CD4-positive, alpha-beta memory T cell (primary cell): ENCODE measurements around the gene TIMM10B. TPM values are rescaled to one million over a fixed set of nuclear protein-coding genes. Genes with fewer than 3 reads are reported as not detected.
A peak's percentile ranks its signal among the peaks of the same experiment; 100 is the strongest.

Experiments
- CTCF ChIA-PET: fragments of 350-600 bp; sonication (Branson Sonifier 250); formaldehyde crosslinking; loops from one replicate; lab custom pipeline; 2021; ENCODE audit warnings: inconsistent platforms; ENCODE audit not compliant: partially characterized antibody; lab: Charles Lee
- POLR2A ChIA-PET: fragments of 350-600 bp; sonication (Branson Sonifier 250); formaldehyde crosslinking; loops from one replicate; lab custom pipeline; 2021; ENCODE audit not compliant: partially characterized antibody; lab: Charles Lee
- DNase-seq, 5 donors: peaks; one replicate each; pipeline versions ENCODE4 v3.0.0 to v3.0.0-alpha.2; 2020 to 2022; ENCODE audit warnings: mixed read lengths in 1 of 5
- H3K27ac ChIP-seq: one replicate; pipeline ENCODE4 v1.7.0; 2013; ENCODE audit warnings: low read depth, low read length
- H3K27me3 ChIP-seq: 2 replicates; pipeline ENCODE4 v1.7.0; 2013; ENCODE audit warnings: mild to moderate bottlenecking, low read length, moderate library complexity; ENCODE audit not compliant: insufficient read depth
- H3K36me3 ChIP-seq: 2 replicates; pipeline ENCODE4 v1.7.0; 2013; ENCODE audit warnings: mild to moderate bottlenecking, low read length, moderate library complexity; ENCODE audit not compliant: insufficient read depth
- H3K4me1 ChIP-seq: 2 replicates; pipeline ENCODE4 v1.7.0; 2013; ENCODE audit warnings: mild to moderate bottlenecking, low read length, moderate library complexity; ENCODE audit not compliant: insufficient read depth
- H3K4me3 ChIP-seq, 2 donors: one replicate each; pipeline ENCODE4 v1.7.0; 2013; ENCODE audit warnings: low read length in 2 of 2, mild to moderate bottlenecking in 1 of 2
- H3K9me3 ChIP-seq, 2 donors: one replicate each; pipeline ENCODE4 v1.7.0; 2013; ENCODE audit warnings: low read length in 2 of 2, control low read depth in 1 of 2; ENCODE audit not compliant: control insufficient read depth in 1 of 2
- H3K27ac Mint-ChIP-seq, 7 donors: one replicate each; pipeline ENCODE4 v1.8.0; 2020 to 2021; ENCODE audit warnings: mixed read lengths in 7 of 7, mild to moderate bottlenecking in 6 of 7, inconsistent platforms in 3 of 7, moderate library complexity in 3 of 7
- H3K27me3 Mint-ChIP-seq, 2 donors: one replicate each; pipeline ENCODE4 v1.8.0; 2020 to 2021; ENCODE audit warnings: mixed read lengths in 2 of 2
- H3K36me3 Mint-ChIP-seq, 2 donors: one replicate each; pipeline ENCODE4 v1.8.0; 2020 to 2021; ENCODE audit warnings: mixed read lengths in 2 of 2, inconsistent platforms in 1 of 2, mild to moderate bottlenecking in 1 of 2
- H3K4me1 Mint-ChIP-seq, 4 donors: one replicate each; pipeline ENCODE4 v1.8.0; 2020 to 2021; ENCODE audit warnings: mixed read lengths in 4 of 4, mild to moderate bottlenecking in 1 of 4
- H3K4me3 Mint-ChIP-seq, 8 donors: one replicate each; pipeline ENCODE4 v1.8.0; 2020 to 2021; ENCODE audit warnings: mixed read lengths in 8 of 8, mild to moderate bottlenecking in 7 of 8, moderate library complexity in 6 of 8, inconsistent platforms in 3 of 8
- H3K9me3 Mint-ChIP-seq, 8 donors: one replicate each; pipeline ENCODE4 v1.8.0; 2020 to 2021; ENCODE audit warnings: mixed read lengths in 8 of 8, mild to moderate bottlenecking in 5 of 8, inconsistent platforms in 3 of 8, moderate library complexity in 1 of 8
- intact Hi-C: fragments of 100-400 bp; cut with micrococcal nuclease; formaldehyde crosslinking; loops from one replicate; pipeline ENCODE4 v1.15.1; 2023
- polyA plus RNA-seq, 2 donors: library from polyadenylated mRNA; unstranded; fragments of 300-500 nt; fragmentation: Illumina TruSeq; gene quantifications; one replicate each; pipeline ENCODE4 v1.2.3, GENCODE V29; 2021
- total RNA-seq, 2 experiments: library from RNA; stranded (reverse); gene quantifications; one replicate each; pipeline ENCODE4 v1.2.3, GENCODE V29; 2021

TIMM10B gene, protein sequence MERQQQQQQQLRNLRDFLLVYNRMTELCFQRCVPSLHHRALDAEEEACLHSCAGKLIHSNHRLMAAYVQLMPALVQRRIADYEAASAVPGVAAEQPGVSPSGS
- 10 to 100 TPM; 54.7 to 60.3 TPM for total RNA-seq
- polyA plus RNA-seq, result 10 to 100 TPM; 29.9 to 32.4 TPM

GRCh38 chr11:6481012-6481923, at the start of gene TIMM10B, which contains the start of gene ARFIP2:
Gene TIMM10B (plus strand): TSS chr11:6481501. CDS start chr11:6481517, 16 bp downstream.
Gene ARFIP2 (minus strand): TSS chr11:6481331. CDS start chr11:6480421, 910 bp downstream.
- Mint-ChIP-seq H3K9me3 (no peaks in the 10 kb centered on the region), H3K4me1 (peaks cover 26 to 44% (median 36%) of the 10 kb centered on the region in 4 donors), H3K27me3 (no peaks in the 10 kb centered on the region), H3K36me3 (peaks cover 19 to 52% of the 10 kb centered on the region in 2 donors), H3K27ac (peak within 1 kb of the TSS; percentile 95 to 99 (median 98)), H3K4me3 (peak within 1 kb of the TSS; percentile 93 to 98 (median 96))
- peaks cover 55% of the 10 kb centered on the region for H3K36me3 ChIP-seq
- no peaks in the 10 kb centered on the region for H3K9me3 ChIP-seq
- peak; percentile 93 to 98 (median 95) for DNase-seq
- CTCF ChIA-PET, result interaction anchor here (0.6 to 2.5 kb wide), 16 partner anchors 10 to 224 kb away, joined by 3 to 23 read pairs (median 4); partner anchors contain the start of gene MRPL17
- H3K4me3 ChIP-seq, result peak within 1 kb of the TSS; percentile 83 to 97
- intact Hi-C loops, result loop anchor here (1.0 to 5.0 kb wide), 6 partner anchors 44 to 247 kb away; partner anchors contain the start of genes APBB1, FHIP1B, ILK and MRPL17
- peak within 1 kb of the TSS; percentile 90 for H3K27ac ChIP-seq
- H3K4me1 ChIP-seq, result peaks cover 46% of the 10 kb centered on the region
- POLR2A ChIA-PET, result interaction anchor here (0.7 to 4.7 kb wide), 28 partner anchors 9 to 1506 kb away, joined by 3 to 30 read pairs (median 4); partner anchors contain the start of genes APBB1, EIF3F, FHIP1B and MRPL17
- H3K27me3 ChIP-seq, result no peaks in the 10 kb centered on the region

GRCh38 chr11:6431861-6432260, 49.4 kb upstream of the TIMM10B start:
- CTCF ChIA-PET, result interaction anchor here (1.1 to 8.7 kb wide), 4 partner anchors 10 to 69 kb away, joined by 3 to 105 read pairs (median 18); partner anchors contain the start of gene HPX
- no peak overlapping the region for H3K27ac Mint-ChIP-seq
- H3K27ac ChIP-seq, result no peak overlapping the region
- POLR2A ChIA-PET, result no interaction called here
- no peaks in the 10 kb centered on the region for H3K9me3 Mint-ChIP-seq
- no peaks in the 10 kb centered on the region for H3K27me3 ChIP-seq
- H3K4me1 ChIP-seq, result peaks cover under 1% of the 10 kb centered on the region
- no peak overlapping the region for H3K4me3 ChIP-seq
- no peaks in the 10 kb centered on the region for H3K36me3 Mint-ChIP-seq
- H3K27me3 Mint-ChIP-seq, result no peaks in the 10 kb centered on the region
- H3K4me1 Mint-ChIP-seq, result no peaks in the 10 kb centered on the region
- no peaks in the 10 kb centered on the region for H3K9me3 ChIP-seq
- H3K36me3 ChIP-seq, result no peaks in the 10 kb centered on the region
- DNase-seq, result no peak
- no peak overlapping the region for H3K4me3 Mint-ChIP-seq
- intact Hi-C loops, result no loop called here

GRCh38 chr11:6433998-6434660, 47.2 kb upstream of the TIMM10B start:
- Histone ChIP-seq H3K36me3 (no peaks in the 10 kb centered on the region), H3K4me1 (peaks cover 23% of the 10 kb centered on the region), H3K9me3 (no peaks in the 10 kb centered on the region), H3K4me3 (no peak overlapping the region), H3K27me3 (no peaks in the 10 kb centered on the region), H3K27ac (no peak overlapping the region)
- intact Hi-C loops, result no loop called here
- no peak for DNase-seq
- H3K36me3 Mint-ChIP-seq, result no peaks in the 10 kb centered on the region
- ChIA-PET CTCF (interaction anchor here (1.1 to 17.0 kb wide), 4 partner anchors 9 to 55 kb away, joined by 3 to 1014 read pairs (median 60); partner anchors contain the start of gene SMPD1), POLR2A (interaction anchor here (0.6 kb wide), 1 partner anchor 234 kb away, joined by 3 read pairs; no protein-coding TSS in a partner anchor)
- no peaks in the 10 kb centered on the region for H3K4me1 Mint-ChIP-seq
- no peaks in the 10 kb centered on the region for H3K27me3 Mint-ChIP-seq
- no peak overlapping the region for H3K27ac Mint-ChIP-seq
- no peak overlapping the region for H3K4me3 Mint-ChIP-seq
- H3K9me3 Mint-ChIP-seq, result no peaks in the 10 kb centered on the region

GRCh38 chr11:6437423-6437822, 43.9 kb upstream of the TIMM10B start:
- DNase-seq, result no peak
- Mint-ChIP-seq H3K4me3 (no peak overlapping the region), H3K9me3 (no peaks in the 10 kb centered on the region), H3K27me3 (no peaks in the 10 kb centered on the region), H3K27ac (no peak overlapping the region), H3K36me3 (no peaks in the 10 kb centered on the region), H3K4me1 (no peaks in the 10 kb centered on the region)
- H3K4me1 ChIP-seq, result peaks cover 29% of the 10 kb centered on the region
- intact Hi-C loops, result loop anchor here (5.0 kb wide), 1 partner anchor 45 kb away; the partner anchor contains the start of genes ARFIP2 and TIMM10B
- no peak overlapping the region for H3K4me3 ChIP-seq
- H3K27me3 ChIP-seq, result no peaks in the 10 kb centered on the region
- no peaks in the 10 kb centered on the region for H3K36me3 ChIP-seq
- no peaks in the 10 kb centered on the region for H3K9me3 ChIP-seq
- CTCF ChIA-PET, result interaction anchor here (1.0 to 17.0 kb wide), 7 partner anchors 11 to 317 kb away, joined by 3 to 1014 read pairs (median 6); partner anchors contain the start of gene SMPD1
- H3K27ac ChIP-seq, result no peak overlapping the region
- POLR2A ChIA-PET, result interaction anchor here (0.8 to 2.5 kb wide), 8 partner anchors 18 to 59 kb away, joined by 3 to 12 read pairs (median 4); partner anchors contain the start of genes APBB1, SMPD1 and TIMM10B

DNA sequence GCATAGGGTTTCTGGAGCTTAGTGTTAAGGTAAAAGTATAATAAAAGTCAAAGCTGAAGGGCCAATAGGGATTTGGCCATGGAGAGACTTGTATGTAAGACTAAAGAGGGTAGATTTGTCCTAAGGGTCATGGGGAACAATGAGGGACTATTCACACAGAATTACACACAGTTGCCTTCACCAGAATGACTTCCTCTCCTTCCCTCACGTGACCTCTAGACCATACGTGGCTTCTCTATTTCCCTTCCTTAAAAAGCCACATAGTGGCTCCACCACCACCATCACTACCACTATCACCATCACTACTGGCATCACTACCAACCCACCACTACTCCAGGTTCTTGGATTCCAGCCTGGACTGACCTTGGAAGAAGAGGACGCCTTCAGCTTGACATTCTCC, 43.3 kb upstream of the TIMM10B start:
- DNase-seq, result peak in 1 of 5 donors; percentile 11
- H3K4me3 ChIP-seq, result no peak overlapping the region
- no peaks in the 10 kb centered on the region for H3K9me3 Mint-ChIP-seq
- no peaks in the 10 kb centered on the region for H3K27me3 ChIP-seq
- CTCF ChIA-PET, result interaction anchor here (1.0 to 17.0 kb wide), 11 partner anchors 8 to 317 kb away, joined by 3 to 1014 read pairs (median 6); partner anchors contain the start of genes APBB1 and SMPD1
- H3K27ac Mint-ChIP-seq, result no peak overlapping the region
- H3K4me1 Mint-ChIP-seq, result no peaks in the 10 kb centered on the region
- no peaks in the 10 kb centered on the region for H3K27me3 Mint-ChIP-seq
- no peak overlapping the region for H3K4me3 Mint-ChIP-seq
- no peaks in the 10 kb centered on the region for H3K9me3 ChIP-seq
- H3K4me1 ChIP-seq, result peaks cover 29% of the 10 kb centered on the region
- POLR2A ChIA-PET, result interaction anchor here (0.8 to 2.5 kb wide), 9 partner anchors 19 to 59 kb away, joined by 3 to 12 read pairs (median 4); partner anchors contain the start of genes APBB1, SMPD1 and TIMM10B
- no peaks in the 10 kb centered on the region for H3K36me3 Mint-ChIP-seq
- no peak overlapping the region for H3K27ac ChIP-seq
- H3K36me3 ChIP-seq, result no peaks in the 10 kb centered on the region
- intact Hi-C loops, result loop anchor here (2.0 to 5.0 kb wide), 3 partner anchors 19 to 319 kb away; partner anchors contain the start of genes APBB1, ARFIP2 and TIMM10B

DNA sequence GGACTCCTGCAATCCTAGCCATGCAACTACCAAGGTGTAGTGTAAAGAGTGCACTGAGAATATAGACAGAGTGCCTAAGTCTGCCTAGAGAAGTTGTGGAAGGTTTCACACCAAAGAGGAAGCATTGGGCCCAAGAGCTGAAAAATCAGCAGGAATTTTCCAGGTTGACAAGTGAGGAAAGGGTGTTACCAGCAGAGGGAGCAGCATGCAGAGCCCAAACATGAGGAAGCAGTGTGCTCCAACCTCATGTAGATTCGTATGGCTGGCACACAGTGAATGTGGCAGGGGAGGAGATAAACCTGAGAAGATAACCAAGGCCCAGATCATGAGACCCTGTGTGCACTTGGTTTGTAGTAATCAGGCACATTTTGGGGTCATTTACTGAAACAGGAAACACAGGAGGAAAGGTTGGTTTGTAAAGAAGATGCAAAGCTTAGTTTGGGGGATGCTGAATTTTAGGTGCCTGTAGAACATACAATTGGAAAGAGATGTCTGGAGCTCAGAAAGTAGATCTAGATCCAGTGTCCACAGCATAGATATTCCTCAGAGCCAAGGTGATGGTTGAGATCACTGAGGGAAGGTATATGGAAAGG, 42.2 kb upstream of the TIMM10B start:
- Mint-ChIP-seq H3K4me3 (no peak overlapping the region), H3K4me1 (no peaks in the 10 kb centered on the region), H3K27me3 (no peaks in the 10 kb centered on the region), H3K9me3 (no peaks in the 10 kb centered on the region), H3K27ac (no peak overlapping the region), H3K36me3 (no peaks in the 10 kb centered on the region)
- DNase-seq, result peak in 4 of 5 donors; percentile 28 to 35 (median 29)
- CTCF ChIA-PET, result interaction anchor here (0.7 to 17.0 kb wide), 16 partner anchors 9 to 290 kb away, joined by 3 to 1014 read pairs (median 4); partner anchors contain the start of genes APBB1 and SMPD1
- intact Hi-C loops, result loop anchor here (1.0 to 5.0 kb wide), 5 partner anchors 20 to 318 kb away; partner anchors contain the start of genes APBB1, ARFIP2 and TIMM10B
- no peak overlapping the region for H3K27ac ChIP-seq
- no peak overlapping the region for H3K4me3 ChIP-seq
- no peaks in the 10 kb centered on the region for H3K36me3 ChIP-seq
- H3K27me3 ChIP-seq, result no peaks in the 10 kb centered on the region
- H3K4me1 ChIP-seq, result peaks cover 34% of the 10 kb centered on the region
- POLR2A ChIA-PET, result interaction anchor here (1.1 to 2.5 kb wide), 5 partner anchors 20 to 60 kb away, joined by 4 to 12 read pairs (median 7); partner anchors contain the start of genes APBB1 and SMPD1
- H3K9me3 ChIP-seq, result no peaks in the 10 kb centered on the region
